Endothelial cell (in vitro differentiated cells): Measurements from ENCODE around the gene EIF1. TPM values are rescaled to one million over a fixed set of nuclear protein-coding genes. Genes with fewer than 3 reads are reported as not detected.

Experiments used
- DNase-seq: peaks from one replicate; pipeline ENCODE4 v3.0.0; 2021; ENCODE audit warnings: low spot score
- H3K27ac Mint-ChIP-seq: one replicate; pipeline ENCODE4 v1.8.0; 2021; ENCODE audit warnings: mixed read lengths, inconsistent platforms; ENCODE audit not compliant: unreplicated experiment
- H3K27me3 Mint-ChIP-seq: one replicate; pipeline ENCODE4 v1.8.0; 2021; ENCODE audit warnings: mild to moderate bottlenecking, moderate library complexity, mixed read lengths, inconsistent platforms; ENCODE audit not compliant: unreplicated experiment
- H3K36me3 Mint-ChIP-seq: one replicate; pipeline ENCODE4 v1.8.0; 2021; ENCODE audit warnings: mild to moderate bottlenecking, low read depth, mixed read lengths, inconsistent platforms; ENCODE audit not compliant: unreplicated experiment
- H3K4me1 Mint-ChIP-seq: one replicate; pipeline ENCODE4 v1.8.0; 2021; ENCODE audit warnings: mild to moderate bottlenecking, mixed read lengths, inconsistent platforms; ENCODE audit not compliant: unreplicated experiment
- H3K4me3 Mint-ChIP-seq: one replicate; pipeline ENCODE4 v1.8.0; 2021; ENCODE audit warnings: mild to moderate bottlenecking, mixed read lengths, inconsistent platforms; ENCODE audit not compliant: unreplicated experiment
- H3K9me3 Mint-ChIP-seq: one replicate; pipeline ENCODE4 v1.8.0; 2021; ENCODE audit warnings: mixed read lengths, inconsistent platforms; ENCODE audit not compliant: unreplicated experiment
- total RNA-seq: library from RNA; stranded (reverse); fragmentation: NEBNext Ultra II Directional; extraction: Animal tissue kit (Norgen Biotek cat#: 25700); gene quantifications from one replicate; pipeline ENCODE4 v1.2.1, GENCODE V29; 2021; ENCODE audit not compliant: unreplicated experiment
- TF ChIP-seq, protein P1 (sequence below): fragments of 200-600 bp; sonication (generic); IDR thresholded peaks from one replicate; pipeline ENCODE4 v1.5.0; 2021; ENCODE audit warnings: antibody characterized with exemption; ENCODE audit not compliant: unreplicated experiment

EIF1 gene
- total RNA-seq, 1 donor from 2014 or later: 569 TPM

- peaks cover 2% of the 10 kb centered on the region for H3K27me3 Mint-ChIP-seq
- H3K4me3 Mint-ChIP-seq: no peak overlapping the region
- no peak overlapping the region for H3K27ac Mint-ChIP-seq
- TF ChIP-seq, protein P1, sequence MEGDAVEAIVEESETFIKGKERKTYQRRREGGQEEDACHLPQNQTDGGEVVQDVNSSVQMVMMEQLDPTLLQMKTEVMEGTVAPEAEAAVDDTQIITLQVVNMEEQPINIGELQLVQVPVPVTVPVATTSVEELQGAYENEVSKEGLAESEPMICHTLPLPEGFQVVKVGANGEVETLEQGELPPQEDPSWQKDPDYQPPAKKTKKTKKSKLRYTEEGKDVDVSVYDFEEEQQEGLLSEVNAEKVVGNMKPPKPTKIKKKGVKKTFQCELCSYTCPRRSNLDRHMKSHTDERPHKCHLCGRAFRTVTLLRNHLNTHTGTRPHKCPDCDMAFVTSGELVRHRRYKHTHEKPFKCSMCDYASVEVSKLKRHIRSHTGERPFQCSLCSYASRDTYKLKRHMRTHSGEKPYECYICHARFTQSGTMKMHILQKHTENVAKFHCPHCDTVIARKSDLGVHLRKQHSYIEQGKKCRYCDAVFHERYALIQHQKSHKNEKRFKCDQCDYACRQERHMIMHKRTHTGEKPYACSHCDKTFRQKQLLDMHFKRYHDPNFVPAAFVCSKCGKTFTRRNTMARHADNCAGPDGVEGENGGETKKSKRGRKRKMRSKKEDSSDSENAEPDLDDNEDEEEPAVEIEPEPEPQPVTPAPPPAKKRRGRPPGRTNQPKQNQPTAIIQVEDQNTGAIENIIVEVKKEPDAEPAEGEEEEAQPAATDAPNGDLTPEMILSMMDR: no peak
- H3K9me3 Mint-ChIP-seq: no peaks in the 10 kb centered on the region
- no peaks in the 10 kb centered on the region for H3K36me3 Mint-ChIP-seq
- peaks cover 2% of the 10 kb centered on the region for H3K4me1 Mint-ChIP-seq
- DNase-seq: no peak
Observed at GRCh38 chr17:41642252-41643156, 46.2 kb upstream of the EIF1 start.

DNA sequence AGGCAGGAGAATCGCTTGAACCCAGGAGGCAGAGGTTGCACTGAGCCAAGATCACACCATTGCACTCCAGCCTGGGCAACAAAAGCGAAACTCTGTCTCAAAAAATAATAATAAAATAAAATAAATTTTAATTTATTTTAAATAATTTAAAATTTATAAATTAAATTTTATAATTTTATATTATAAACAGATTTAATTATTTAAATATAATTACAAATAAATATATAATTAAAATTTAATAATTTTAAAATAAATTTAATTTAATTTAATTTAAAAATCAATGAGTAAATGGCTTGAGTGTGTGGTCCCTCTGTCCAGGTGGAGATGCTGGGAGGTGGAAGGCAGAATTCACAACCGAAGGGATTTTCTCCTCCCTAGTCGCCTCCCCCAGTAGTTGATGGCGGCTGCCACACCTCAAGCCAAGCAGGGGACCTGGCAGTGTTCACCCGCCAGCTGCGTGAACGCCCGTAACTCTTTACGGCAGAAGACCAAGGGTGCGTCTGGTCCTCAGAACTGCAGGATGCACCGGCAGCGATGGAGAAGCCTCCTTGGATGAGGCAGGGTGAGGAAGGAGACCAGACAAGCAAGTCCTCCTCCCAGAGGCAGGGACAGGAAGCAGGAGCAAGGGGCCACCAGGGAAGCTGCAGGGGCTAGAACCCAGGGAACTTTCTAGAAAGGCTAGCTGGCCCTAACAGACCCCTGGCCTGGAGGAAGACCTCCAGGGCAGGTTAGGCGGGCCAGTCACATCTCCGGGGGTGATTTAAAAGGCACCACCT, 41.5 kb upstream of the EIF1 start:
- H3K36me3 Mint-ChIP-seq: no peaks in the 10 kb centered on the region
- peaks cover 10% of the 10 kb centered on the region for H3K4me1 Mint-ChIP-seq
- H3K27me3 Mint-ChIP-seq: peaks cover 2% of the 10 kb centered on the region
- TF ChIP-seq, protein P1: no peak
- no peaks in the 10 kb centered on the region for H3K9me3 Mint-ChIP-seq
- H3K4me3 Mint-ChIP-seq: no peak overlapping the region
- no peak for DNase-seq
- no peak overlapping the region for H3K27ac Mint-ChIP-seq

- H3K27me3 Mint-ChIP-seq: peaks cover 2% of the 10 kb centered on the region
- peak; percentile 97 for DNase-seq
- no peaks in the 10 kb centered on the region for H3K36me3 Mint-ChIP-seq
- TF ChIP-seq, protein P1: peak; percentile 86
- peaks cover 10% of the 10 kb centered on the region for H3K4me1 Mint-ChIP-seq
- H3K27ac Mint-ChIP-seq: no peak overlapping the region
- no peaks in the 10 kb centered on the region for H3K9me3 Mint-ChIP-seq
- no peak overlapping the region for H3K4me3 Mint-ChIP-seq
Observed at GRCh38 chr17:41647940-41648410, 40.7 kb upstream of the EIF1 start.

- H3K27me3 Mint-ChIP-seq: peaks cover 2% of the 10 kb centered on the region
- H3K4me1 Mint-ChIP-seq: peaks cover 10% of the 10 kb centered on the region
- no peaks in the 10 kb centered on the region for H3K9me3 Mint-ChIP-seq
- H3K4me3 Mint-ChIP-seq: no peak overlapping the region
- peak; percentile 95 for DNase-seq
- no peaks in the 10 kb centered on the region for H3K36me3 Mint-ChIP-seq
- TF ChIP-seq, protein P1: peak; percentile 78
- no peak overlapping the region for H3K27ac Mint-ChIP-seq
Observed at GRCh38 chr17:41648411-41649195, 40.1 kb upstream of the EIF1 start.
